ENCODE measurements around the gene CCDC121. TPM values are rescaled to one million over a fixed set of nuclear protein-coding genes. Genes with fewer than 3 reads are reported as not detected.

CCDC121 gene
- total and polyA plus RNA-seq, 2 experiments from 2014 or later, result 2.7 to 4.4 TPM

- 93% methylated on average over 1 of the region's 1 CpG for WGBS (ENCODE audit: low lambda C conversion rate, missing lambda C conversion rate)
- H2AFZ ChIP-seq, result no peak overlapping the region
- no peak overlapping the region for H3K4me2 ChIP-seq
- H3K27ac ChIP-seq, result no peak overlapping the region
- H3K79me2 ChIP-seq, result peaks cover 34% of the 10 kb centered on the region
- TF ChIP-seq EZH2phosphoT487 (IDR thresholded peaks at IDR 0.05; ENCODE audit: low read depth, severe bottlenecking, unreplicated experiment) (no peak), EZH2 (IDR thresholded peaks at IDR 0.05; ENCODE audit: borderline replicate concordance) (no peak), CTCF (IDR thresholded peaks at IDR 0.05; ENCODE audit: poor library complexity) (no peak)
- H3K36me3 ChIP-seq (replicated peaks; ENCODE audit: insufficient read depth, low read depth), result no peaks in the 10 kb centered on the region
- H3K27me3 ChIP-seq, result no peaks in the 10 kb centered on the region
- H3K9me2 ChIP-seq (replicated peaks; ENCODE audit: insufficient read depth), result no peaks in the 10 kb centered on the region
- no peak overlapping the region for H3K4me3 ChIP-seq
- H4K20me1 ChIP-seq (ENCODE audit: insufficient read depth, poor library complexity, severe bottlenecking), result no peaks in the 10 kb centered on the region
- no peak for DNase-seq (ENCODE audit: low spot score)
- H3K4me1 ChIP-seq (ENCODE audit: insufficient read depth), result peaks cover 13% of the 10 kb centered on the region
- no peaks in the 10 kb centered on the region for H3K9me3 ChIP-seq (ENCODE audit: low read depth)
Measured at GRCh38 chr2:27667446-27667845, 38.6 kb upstream of the CCDC121 start.

GRCh38 chr2:27664622-27665363 lies 36.0 kb upstream of the CCDC121 start:
- Histone ChIP-seq H3K4me1 (ENCODE audit: insufficient read depth) (peaks cover 15% of the 10 kb centered on the region), H3K9me2 (replicated peaks; ENCODE audit: insufficient read depth) (no peaks in the 10 kb centered on the region), H3K9me3 (ENCODE audit: low read depth) (no peaks in the 10 kb centered on the region), H4K20me1 (ENCODE audit: insufficient read depth, poor library complexity, severe bottlenecking) (no peaks in the 10 kb centered on the region), H2AFZ (peak overlapping the region; percentile 97), H3K36me3 (replicated peaks; ENCODE audit: insufficient read depth, low read depth) (no peaks in the 10 kb centered on the region), H3K4me2 (peak overlapping the region; percentile 96), H3K79me2 (peaks cover 59% of the 10 kb centered on the region), H3K27me3 (no peaks in the 10 kb centered on the region), H3K4me3 (peak overlapping the region; percentile 89), H3K27ac (no peak overlapping the region)
- 91% methylated on average over 16 of the region's 16 CpGs for WGBS (ENCODE audit: low lambda C conversion rate, missing lambda C conversion rate)
- DNase-seq (ENCODE audit: low spot score), result no peak
- TF ChIP-seq CTCF (IDR thresholded peaks at IDR 0.05; ENCODE audit: poor library complexity) (no peak), EZH2 (IDR thresholded peaks at IDR 0.05; ENCODE audit: borderline replicate concordance) (no peak), EZH2phosphoT487 (IDR thresholded peaks at IDR 0.05; ENCODE audit: low read depth, severe bottlenecking, unreplicated experiment) (no peak)

- no peaks in the 10 kb centered on the region for H3K27me3 ChIP-seq
- H3K4me2 ChIP-seq, result peak overlapping the region; percentile 96
- no peaks in the 10 kb centered on the region for H4K20me1 ChIP-seq (ENCODE audit: insufficient read depth, poor library complexity, severe bottlenecking)
- no peaks in the 10 kb centered on the region for H3K9me3 ChIP-seq (ENCODE audit: low read depth)
- H3K9me2 ChIP-seq (replicated peaks; ENCODE audit: insufficient read depth), result no peaks in the 10 kb centered on the region
- peak overlapping the region; percentile 89 for H3K4me3 ChIP-seq
- DNase-seq (ENCODE audit: low spot score), result peak; percentile 6
- H3K79me2 ChIP-seq, result peaks cover 65% of the 10 kb centered on the region
- TF ChIP-seq EZH2phosphoT487 (IDR thresholded peaks at IDR 0.05; ENCODE audit: low read depth, severe bottlenecking, unreplicated experiment) (no peak), CTCF (IDR thresholded peaks at IDR 0.05; ENCODE audit: poor library complexity) (no peak), EZH2 (IDR thresholded peaks at IDR 0.05; ENCODE audit: borderline replicate concordance) (no peak)
- 8% methylated on average over 28 of the region's 28 CpGs for WGBS (ENCODE audit: low lambda C conversion rate, missing lambda C conversion rate)
- H3K36me3 ChIP-seq (replicated peaks; ENCODE audit: insufficient read depth, low read depth), result peaks cover 6% of the 10 kb centered on the region
- peak overlapping the region; percentile 99 for H3K27ac ChIP-seq
- H2AFZ ChIP-seq, result peak overlapping the region; percentile 97
- peaks cover 15% of the 10 kb centered on the region for H3K4me1 ChIP-seq (ENCODE audit: insufficient read depth)
Measured at GRCh38 chr2:27664154-27664574, 35.4 kb upstream of the CCDC121 start.

Measured in hepatocyte (in vitro differentiated cells).